Prostate gland (tissue), 2 donors: ENCODE results near the gene TAOK1.

Source experiments
- POLR2A ChIP-seq: fragments of 450-650 bp; IDR thresholded peaks from one replicate; pipeline ENCODE4 v1.6.1; 2016; ENCODE audit warnings: antibody characterized with exemption, mild to moderate bottlenecking
- TF ChIP-seq, protein P1 (sequence below), 4 experiments: fragments of 200-600 bp in 2 of 4; fragments of 450-650 bp in 2 of 4; sonication (generic) in 2 of 4; IDR thresholded peaks; 1 replicate in 3 of 4; 2 replicates in 1 of 4; pipeline ENCODE4 v1.5.1; 2016 to 2019; ENCODE audit warnings: antibody characterized with exemption in 4 of 4, mild to moderate bottlenecking in 2 of 4, moderate library complexity in 2 of 4

- TF ChIP-seq POLR2A, result no peak
- TF ChIP-seq, protein P1, sequence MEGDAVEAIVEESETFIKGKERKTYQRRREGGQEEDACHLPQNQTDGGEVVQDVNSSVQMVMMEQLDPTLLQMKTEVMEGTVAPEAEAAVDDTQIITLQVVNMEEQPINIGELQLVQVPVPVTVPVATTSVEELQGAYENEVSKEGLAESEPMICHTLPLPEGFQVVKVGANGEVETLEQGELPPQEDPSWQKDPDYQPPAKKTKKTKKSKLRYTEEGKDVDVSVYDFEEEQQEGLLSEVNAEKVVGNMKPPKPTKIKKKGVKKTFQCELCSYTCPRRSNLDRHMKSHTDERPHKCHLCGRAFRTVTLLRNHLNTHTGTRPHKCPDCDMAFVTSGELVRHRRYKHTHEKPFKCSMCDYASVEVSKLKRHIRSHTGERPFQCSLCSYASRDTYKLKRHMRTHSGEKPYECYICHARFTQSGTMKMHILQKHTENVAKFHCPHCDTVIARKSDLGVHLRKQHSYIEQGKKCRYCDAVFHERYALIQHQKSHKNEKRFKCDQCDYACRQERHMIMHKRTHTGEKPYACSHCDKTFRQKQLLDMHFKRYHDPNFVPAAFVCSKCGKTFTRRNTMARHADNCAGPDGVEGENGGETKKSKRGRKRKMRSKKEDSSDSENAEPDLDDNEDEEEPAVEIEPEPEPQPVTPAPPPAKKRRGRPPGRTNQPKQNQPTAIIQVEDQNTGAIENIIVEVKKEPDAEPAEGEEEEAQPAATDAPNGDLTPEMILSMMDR (IDR thresholded peaks at IDR 0.05), result no peak
Observed at GRCh38 chr17:29533976-29534375, 143.8 kb downstream of the TAOK1 start.
